Hepatocyte (in vitro differentiated cells): ENCODE results near the gene CC2D1A.

Experiments used
- EZH2 ChIP-seq: fragments of 200-600 bp; sonication (generic); IDR thresholded peaks from 2 replicates; pipeline ENCODE4 v1.6.1; 2016; ENCODE audit warnings: antibody characterized with exemption, mild to moderate bottlenecking, borderline replicate concordance
- EZH2phosphoT487 ChIP-seq: fragments of 200-600 bp; sonication (generic); IDR thresholded peaks from one replicate; pipeline ENCODE4 v1.6.1; 2018; ENCODE audit warnings: antibody characterized with exemption, mild to moderate bottlenecking, low read depth, moderate library complexity; ENCODE audit not compliant: unreplicated experiment, severe bottlenecking
- TF ChIP-seq, protein P1 (sequence below): fragments of 200-600 bp; sonication (generic); IDR thresholded peaks from 2 replicates; pipeline ENCODE4 v1.5.1; 2016; ENCODE audit warnings: antibody characterized with exemption, mild to moderate bottlenecking; ENCODE audit not compliant: poor library complexity

DNA sequence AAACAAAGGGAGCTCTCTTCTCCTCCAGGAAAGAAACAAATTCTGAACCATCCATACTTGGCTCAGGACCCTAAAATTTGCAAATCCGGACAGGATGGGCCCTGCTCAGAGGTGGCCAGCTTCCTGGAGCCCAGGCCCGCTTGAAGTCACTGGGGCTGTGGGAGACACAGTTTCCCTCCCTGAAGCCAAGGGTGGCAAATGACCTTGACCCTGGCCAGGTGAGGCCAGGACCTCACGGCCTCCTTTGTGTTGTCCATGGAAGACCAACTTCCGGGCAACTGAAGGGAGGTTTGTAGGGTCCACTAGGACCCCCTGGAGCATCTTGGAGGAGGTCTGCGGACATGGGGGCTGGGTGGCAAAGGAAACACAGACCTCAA is 23.6 kb upstream of the CC2D1A start:
- TF ChIP-seq, protein P1, sequence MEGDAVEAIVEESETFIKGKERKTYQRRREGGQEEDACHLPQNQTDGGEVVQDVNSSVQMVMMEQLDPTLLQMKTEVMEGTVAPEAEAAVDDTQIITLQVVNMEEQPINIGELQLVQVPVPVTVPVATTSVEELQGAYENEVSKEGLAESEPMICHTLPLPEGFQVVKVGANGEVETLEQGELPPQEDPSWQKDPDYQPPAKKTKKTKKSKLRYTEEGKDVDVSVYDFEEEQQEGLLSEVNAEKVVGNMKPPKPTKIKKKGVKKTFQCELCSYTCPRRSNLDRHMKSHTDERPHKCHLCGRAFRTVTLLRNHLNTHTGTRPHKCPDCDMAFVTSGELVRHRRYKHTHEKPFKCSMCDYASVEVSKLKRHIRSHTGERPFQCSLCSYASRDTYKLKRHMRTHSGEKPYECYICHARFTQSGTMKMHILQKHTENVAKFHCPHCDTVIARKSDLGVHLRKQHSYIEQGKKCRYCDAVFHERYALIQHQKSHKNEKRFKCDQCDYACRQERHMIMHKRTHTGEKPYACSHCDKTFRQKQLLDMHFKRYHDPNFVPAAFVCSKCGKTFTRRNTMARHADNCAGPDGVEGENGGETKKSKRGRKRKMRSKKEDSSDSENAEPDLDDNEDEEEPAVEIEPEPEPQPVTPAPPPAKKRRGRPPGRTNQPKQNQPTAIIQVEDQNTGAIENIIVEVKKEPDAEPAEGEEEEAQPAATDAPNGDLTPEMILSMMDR: no peak
- TF ChIP-seq EZH2phosphoT487 (no peak), EZH2 (no peak)
